Right lobe of liver (tissue), 4 donors: Measurements from ENCODE around the gene ADAMTS16.

Experiments used
- CTCF ChIP-seq, 4 donors: fragments of 200-600 bp in 3 of 4; fragments of 450-650 bp in 1 of 4; IDR thresholded peaks; one replicate each; pipeline versions ENCODE4 v1.5.1 to v1.8.0; 2016 to 2022; ENCODE audit warnings: antibody characterized with exemption in 4 of 4, mild to moderate bottlenecking in 2 of 4
- POLR2A ChIP-seq: fragments of 450-650 bp; IDR thresholded peaks from one replicate; pipeline ENCODE4 v1.6.1; 2017; ENCODE audit warnings: antibody characterized with exemption, mild to moderate bottlenecking
- donor health status: DM: no; HTN: no; CAD: no.
- donor health status: DM: no; HTN: no; CAD: no.
- donor health status: DM: no; HTN: yes; CAD: no.

- TF ChIP-seq CTCF (IDR thresholded peaks at IDR 0.05) (no peak), POLR2A (no peak)
Observed at GRCh38 chr5:5181650-5182324, 41.7 kb downstream of the ADAMTS16 start.
